ENCODE data around the gene VPS13D.
"Not testable (repeated sequence)": the region's sequence is repeated elsewhere in the genome, so short reads cannot be mapped to it uniquely, and the experiment has no call there.

VPS13D gene

DNA sequence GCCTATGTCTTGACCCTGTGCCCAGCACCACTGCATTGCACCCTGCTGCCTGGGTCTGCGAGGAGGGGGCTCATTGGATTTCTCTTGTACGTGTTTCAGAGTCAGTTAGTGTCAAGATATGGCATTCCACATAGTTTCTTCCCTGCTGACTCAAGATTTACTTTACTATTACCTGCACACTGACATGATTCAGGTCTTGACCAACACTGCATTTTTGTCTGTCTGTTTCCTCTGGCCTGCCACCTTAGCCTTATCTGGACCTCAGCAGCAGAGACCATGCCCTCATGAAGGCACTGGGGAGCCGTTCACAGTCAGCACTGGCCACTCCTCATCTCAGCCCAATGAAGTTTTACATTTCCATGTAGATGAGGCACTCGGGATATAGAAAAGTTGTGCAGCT is 232.8 kb downstream of the VPS13D start:
- DNase-seq (ENCODE audit: extremely low read depth in 1 of 2, low read depth in 1 of 2), result no peak

DNA sequence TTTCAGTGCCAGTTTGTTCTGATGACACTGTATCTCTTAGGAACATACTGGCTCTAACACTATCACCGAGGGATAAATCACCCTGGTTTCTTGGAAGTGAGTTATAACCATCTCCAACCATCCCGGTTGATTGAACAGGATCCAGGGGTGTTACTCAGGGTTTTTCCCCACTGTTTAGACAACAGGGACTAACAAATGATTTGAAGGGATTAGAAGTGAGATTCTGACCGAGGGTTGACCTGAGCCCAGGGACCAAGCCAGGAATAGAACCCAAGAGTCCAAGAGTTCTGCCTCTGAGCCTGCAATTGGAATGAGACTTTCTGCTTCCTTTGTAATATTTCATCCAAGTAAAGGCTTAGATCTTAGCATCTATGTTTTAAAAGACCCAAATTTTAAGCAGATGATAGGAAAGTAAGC is 234.2 kb downstream of the VPS13D start:
- no peak for DNase-seq (ENCODE audit: extremely low read depth in 1 of 2, low read depth in 1 of 2)

DNA sequence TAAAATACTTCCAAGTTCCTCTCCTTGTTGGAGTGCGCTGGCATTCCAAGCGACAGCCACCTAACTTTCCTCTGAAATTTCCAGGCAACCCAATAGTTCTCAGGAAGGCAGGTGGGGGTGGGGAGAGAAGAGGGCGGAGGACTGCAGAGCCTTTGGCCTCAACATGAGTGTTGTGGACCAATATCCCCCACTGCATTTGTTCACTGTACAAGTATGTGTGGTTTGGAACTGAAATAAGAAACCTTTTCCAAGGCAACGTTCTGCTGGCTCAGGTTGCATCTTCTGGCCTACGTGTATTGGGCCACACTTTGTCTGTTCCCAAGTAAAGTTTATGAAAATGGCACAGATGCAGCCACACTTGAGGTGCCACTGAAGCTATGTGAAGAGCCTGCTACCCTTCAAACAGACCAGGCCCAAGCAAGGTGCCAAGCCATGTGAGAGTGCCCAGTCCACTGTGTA is 234.8 kb downstream of the VPS13D start:
- DNase-seq (ENCODE audit: extremely low read depth in 1 of 2, low read depth in 1 of 2), result no peak

DNA sequence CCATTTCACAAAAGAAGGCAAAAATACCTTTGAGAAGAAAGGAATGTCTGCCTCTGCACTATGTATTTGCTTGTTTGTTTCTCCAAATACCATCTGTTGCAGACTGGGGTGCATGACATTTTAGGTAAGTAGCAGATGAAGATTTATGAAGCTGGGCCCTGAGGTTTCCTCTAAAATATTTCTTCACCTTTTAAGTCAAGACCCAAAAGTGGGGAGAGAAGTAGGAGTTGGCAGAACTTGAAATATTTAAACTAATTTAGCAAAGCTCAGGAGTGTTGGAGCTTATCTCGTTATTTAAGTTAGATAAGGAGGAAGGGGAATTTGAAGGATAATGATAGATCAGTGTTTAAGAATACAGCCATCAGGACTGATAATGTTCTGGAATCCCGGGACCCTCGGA is 235.3 kb downstream of the VPS13D start:
- DNase-seq (ENCODE audit: extremely low read depth in 1 of 2, low read depth in 1 of 2), result no peak

DNA sequence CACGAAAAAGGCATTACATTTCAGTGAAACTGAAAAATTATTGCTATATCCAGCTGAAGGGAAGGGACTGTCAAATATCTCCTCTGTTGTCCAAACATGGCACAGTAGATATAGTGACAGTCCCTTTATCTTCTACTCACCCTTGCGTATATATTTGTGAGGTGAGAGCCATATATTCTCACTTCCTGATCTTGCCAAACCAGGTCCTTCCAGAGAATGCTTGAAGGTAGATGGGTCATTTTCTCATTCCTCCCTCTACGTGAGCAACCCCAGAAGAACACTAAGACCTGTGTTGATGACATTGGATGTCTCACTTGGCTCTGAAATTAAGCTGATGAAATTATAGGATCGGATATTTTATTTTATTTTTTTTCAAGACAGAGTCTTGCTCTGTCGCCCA is 237.0 kb downstream of the VPS13D start:
- DNase-seq (ENCODE audit: extremely low read depth in 1 of 2, low read depth in 1 of 2), result no peak

DNA sequence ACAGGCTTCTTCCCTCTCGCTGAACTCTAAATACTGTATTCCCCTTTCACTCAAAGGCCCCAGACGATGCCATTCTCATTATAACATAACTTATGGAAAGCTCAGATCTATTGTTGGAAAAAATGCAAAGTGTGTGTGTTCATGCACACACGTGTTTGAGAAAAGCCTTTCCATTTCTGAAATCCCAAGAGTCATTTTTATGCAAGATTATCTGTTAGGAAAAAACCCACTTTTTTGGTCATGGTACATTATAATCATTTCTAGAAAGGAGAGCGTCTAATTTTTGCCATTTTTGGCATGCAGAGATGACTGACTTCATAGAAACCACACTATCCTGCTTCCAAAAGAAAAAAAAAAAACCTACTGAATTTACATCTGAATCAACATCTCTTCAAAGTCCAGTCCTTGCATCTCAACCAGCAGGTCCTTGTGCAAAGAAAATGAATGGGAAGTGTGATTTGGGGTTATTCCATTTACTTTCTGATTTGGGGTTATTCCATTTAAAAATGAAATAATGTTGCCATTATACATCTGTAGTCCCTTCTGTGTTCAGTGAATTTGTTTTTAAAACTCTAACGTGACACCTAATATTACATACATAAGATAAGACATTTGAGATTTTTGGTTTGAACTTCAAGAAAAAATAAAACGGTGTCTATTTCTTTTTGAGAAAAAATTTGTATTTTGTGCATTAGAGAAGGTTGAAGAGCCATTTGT is 237.9 kb downstream of the VPS13D start:
- DNase-seq (ENCODE audit: extremely low read depth in 1 of 2, low read depth in 1 of 2), result no peak

DNA sequence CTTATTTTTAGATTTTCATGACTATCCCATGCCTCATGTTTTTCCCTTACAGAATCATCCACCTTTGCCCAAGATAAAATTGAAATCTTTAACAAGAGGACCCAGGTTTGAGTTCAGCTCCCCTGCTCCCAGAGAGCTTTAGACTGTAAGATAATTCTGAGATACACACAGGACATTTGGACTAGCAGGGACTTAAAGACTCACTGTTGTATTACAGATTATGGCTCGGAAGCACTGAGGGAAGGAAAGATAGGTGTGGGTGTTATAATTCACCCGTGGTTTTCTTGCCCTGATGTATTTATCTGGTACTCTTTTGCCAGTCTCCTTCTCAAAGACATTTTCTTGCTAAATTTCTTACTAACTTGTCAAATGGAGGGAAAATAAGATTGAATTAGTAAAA is 238.5 kb downstream of the VPS13D start:
- DNase-seq (ENCODE audit: extremely low read depth in 1 of 2, low read depth in 1 of 2), result no peak

DNA sequence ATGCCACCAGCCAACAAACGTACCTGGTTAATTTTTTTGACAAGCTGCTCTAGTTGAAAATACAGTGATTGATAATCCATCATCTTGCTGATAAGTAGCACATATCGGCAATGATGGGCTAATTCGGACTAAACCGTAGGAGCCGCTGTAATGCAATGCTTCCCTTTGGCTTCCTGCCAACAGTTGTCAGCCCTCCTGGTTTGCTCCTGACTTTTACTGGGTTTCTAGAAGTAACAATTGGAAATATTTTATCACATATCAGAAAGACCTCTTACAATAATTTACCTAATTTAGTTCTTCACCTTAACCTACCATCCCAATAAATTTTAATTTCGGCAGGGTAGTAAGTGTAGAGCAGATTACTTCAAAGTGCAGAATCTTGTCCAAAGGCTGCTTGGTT is 239.7 kb downstream of the VPS13D start:
- DNase-seq (ENCODE audit: extremely low read depth in 1 of 2, low read depth in 1 of 2), result no peak

DNA sequence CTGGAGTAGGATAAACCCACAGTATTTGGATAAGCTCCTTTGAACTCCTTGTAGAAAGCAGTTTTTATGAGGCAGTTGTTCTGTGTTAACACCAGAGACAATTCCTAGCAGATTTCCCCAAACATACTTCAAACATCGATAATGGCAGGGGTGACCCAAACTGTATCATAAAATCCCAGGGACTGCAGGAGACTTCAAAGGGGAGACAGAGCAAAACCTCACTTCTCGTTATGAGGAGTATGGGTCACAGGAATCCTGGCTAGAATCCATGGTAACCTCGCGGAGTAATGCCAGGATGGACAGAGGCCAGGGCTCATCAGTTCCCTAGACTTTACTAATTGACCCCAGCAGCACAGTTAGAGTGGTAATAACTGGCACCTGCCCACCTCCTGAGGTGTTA is 240.2 kb downstream of the VPS13D start:
- DNase-seq (ENCODE audit: extremely low read depth in 1 of 2, low read depth in 1 of 2), result no peak

DNA sequence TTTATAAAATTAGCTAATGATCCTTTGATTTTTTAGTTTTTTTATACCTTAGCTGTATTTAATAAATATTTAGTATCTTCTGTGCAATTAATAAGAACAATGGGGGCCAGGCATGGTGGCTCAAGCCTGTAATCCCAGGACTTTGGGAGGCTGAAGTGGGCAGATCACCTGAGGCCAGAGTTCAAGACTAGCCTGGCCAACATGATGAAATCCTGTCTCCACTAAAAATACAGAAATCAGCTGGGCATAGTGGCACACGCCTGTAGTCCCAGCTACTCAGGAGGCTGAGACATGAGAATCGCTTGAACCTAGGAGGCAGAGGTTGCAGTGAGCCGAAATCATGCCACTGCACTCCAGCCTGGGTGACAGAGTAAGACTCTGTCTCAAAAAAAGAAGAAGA is 241.1 kb downstream of the VPS13D start:
- not testable (repeated sequence) for DNase-seq (ENCODE audit: extremely low read depth in 1 of 2, low read depth in 1 of 2)

DNA sequence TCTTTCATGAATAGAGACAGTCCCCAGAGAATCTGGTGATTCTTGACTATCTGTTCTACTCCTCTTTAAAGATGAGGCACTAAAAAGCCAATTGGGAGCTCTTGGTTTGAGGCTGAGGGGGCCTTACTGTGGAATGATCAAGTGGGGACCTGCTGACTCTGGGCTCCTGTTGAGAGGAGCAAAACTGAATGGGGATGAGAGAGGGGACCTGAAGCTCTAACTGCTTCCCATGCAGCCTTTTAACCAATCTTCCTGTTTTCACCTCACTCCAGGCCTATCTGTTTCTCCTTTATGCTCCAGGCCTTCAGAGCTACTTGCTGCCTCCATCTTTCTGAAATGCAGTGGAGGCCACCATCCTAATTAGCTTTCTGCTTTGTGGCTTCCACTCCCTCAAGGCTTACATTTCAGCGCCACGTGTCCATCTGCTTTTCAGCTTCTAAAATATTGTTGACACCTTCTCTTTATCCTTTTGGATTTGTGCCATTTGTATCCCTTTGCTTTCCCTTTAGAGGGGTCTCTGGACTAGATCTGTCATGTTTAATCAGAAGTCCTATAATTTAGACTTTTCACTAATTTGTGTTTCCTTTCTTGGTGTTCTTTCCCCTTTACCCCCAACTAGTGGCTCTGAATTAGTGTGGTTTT is 242.4 kb downstream of the VPS13D start:
- no peak for DNase-seq (ENCODE audit: extremely low read depth in 1 of 2, low read depth in 1 of 2)

DNA sequence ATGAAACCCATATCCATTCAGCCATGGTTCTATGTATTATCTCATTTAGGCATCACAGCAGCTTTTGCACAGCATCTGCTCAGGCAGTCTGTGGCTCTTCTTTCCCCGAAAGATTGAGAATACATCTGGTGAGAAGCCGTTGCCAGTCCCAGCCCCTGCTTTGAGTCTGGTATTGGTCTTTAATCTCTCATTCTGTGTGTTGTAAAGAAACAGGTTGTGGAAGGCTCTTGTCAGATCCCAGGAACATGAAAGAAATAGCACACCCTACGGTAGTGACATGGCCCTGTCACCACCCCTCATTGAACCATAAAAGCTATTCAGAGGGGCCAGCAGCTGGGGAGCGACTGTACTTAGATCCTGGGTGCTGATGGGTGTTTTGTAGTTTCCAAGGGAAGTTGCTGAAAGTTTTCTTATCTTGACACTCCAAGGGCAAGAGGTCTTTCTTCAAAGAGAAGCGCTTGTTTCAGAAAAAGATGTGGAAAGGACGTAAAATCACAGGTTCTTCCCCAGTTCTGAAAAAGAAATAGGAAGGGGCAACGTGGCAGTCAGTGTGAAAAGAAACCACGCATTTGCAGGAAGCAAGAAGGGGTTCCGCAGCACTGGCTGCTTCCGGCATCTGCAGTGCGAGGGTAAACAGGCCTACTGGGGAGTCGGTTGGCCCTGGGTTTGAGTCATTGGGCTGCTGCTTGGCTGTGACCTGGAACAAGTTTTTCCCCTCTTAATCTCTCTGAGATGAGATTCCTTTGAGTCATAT is 243.1 kb downstream of the VPS13D start:
- DNase-seq (ENCODE audit: extremely low read depth in 1 of 2, low read depth in 1 of 2), result peak; percentile 44 to 45

DNA sequence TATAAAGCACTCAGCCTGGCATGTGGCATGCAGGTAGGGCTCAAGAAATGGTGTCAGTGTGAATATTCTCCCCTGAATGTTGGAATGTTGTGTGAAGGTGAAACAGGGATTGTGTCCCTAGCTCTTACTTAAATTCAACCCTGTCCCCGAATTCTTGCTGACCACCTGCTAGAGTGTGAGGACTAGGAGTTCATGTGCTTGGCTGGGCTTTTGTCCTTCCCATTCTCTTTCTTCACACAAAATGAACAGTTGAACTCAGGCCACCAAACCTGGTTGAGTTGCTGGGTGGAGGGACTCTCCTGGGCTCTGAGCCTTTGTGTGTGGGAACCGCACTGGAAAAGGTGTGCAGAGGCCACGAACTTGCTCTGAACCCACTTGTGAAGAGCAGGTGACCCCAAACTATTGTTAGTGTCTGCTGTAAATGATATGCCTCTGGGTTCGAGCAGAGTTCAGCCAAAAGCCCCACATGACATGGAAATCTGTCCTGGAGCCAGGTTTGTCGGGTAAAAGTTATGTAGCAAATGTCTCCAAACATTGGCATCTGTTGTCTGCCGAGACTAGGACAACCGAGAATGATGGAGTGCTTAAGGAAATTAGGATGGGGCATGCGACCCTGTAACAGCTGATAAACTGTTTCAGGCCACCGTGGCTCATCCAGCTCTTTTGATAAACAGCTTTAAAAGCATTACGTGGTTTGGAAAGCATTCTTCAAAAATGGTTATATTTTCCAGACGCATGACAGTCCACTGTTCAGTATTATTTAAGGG is 243.9 kb downstream of the VPS13D start:
- no peak for DNase-seq (ENCODE audit: extremely low read depth in 1 of 2, low read depth in 1 of 2)

DNA sequence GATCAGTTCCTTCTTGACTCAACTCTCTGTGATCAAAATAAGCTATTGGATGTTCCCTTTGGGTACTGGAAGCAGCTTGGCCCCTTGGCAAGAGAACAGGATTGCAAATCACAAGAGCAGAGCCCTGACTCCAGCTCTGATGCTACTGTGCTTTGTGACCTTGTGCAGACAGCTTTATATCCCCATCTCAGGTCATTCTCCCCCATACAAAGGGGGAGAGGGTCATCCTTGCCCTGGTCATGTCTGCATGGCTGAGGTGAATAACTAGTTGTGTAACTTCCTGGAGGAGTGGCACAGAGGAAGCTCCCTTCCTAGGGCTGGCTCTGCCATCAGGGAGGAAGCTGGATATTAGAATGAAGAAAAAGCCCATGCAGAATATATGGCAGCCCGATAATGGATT is 245.3 kb downstream of the VPS13D start:
- DNase-seq (ENCODE audit: extremely low read depth in 1 of 2, low read depth in 1 of 2), result no peak

DNA sequence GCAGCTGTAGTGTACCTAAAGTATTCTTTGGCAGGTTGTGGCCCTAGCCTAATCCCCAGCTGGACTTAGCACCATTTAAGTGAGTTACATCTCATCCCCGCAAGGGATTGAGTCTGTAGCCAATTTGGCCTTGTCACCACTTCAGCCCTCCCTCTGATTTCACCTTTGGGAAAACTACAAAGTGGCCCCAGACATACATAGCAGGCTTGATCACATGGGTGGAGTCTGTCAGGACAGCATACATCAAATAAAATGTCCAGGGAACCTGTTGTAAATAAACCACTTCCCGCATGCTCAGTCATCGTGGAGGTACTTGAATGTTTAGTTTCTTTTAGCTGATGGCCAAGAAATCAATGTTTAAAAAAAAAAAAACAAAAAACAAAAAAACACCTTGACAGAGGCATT is 245.7 kb downstream of the VPS13D start:
- no peak for DNase-seq (ENCODE audit: extremely low read depth in 1 of 2, low read depth in 1 of 2)

DNA sequence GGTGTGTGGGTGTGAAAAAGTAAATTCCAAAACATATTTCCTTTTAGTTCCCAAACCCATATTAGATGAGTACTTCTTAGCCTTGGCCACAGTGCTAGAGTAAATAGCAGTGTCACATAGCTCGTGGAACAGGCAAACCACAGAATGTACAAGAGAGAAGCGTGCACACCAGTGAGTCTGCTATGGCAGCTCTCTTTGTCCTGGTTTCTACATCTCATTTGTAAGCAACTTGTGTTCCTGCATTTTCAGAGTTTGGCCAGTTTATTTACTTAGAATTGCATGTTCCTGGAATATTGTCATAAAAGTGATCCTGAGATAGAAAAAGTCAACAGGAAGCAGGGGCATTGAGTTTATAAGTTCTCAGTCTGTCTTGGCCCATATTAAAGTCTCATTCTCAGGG is 246.1 kb downstream of the VPS13D start:
- DNase-seq (ENCODE audit: extremely low read depth in 1 of 2, low read depth in 1 of 2), result no peak

DNA sequence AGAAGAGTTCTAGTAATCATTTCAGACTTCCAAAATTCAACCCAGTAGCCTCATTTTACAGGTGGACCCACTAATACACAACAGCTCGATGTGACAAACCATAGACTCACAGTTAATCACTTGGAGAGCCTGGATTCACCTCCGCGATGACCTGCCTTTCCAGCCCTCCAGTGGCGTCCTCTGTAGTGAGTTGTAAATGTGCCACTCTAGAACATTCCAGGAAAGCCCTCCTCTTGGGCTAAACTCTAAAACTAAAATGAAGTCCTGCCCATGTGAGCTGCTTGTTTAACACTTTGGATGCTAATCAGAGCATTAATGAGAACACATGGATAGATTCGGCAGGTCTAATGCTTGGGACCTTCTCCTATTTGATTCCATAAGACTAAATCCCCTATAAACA is 247.5 kb downstream of the VPS13D start:
- no peak for DNase-seq (ENCODE audit: extremely low read depth in 1 of 2, low read depth in 1 of 2)

DNA sequence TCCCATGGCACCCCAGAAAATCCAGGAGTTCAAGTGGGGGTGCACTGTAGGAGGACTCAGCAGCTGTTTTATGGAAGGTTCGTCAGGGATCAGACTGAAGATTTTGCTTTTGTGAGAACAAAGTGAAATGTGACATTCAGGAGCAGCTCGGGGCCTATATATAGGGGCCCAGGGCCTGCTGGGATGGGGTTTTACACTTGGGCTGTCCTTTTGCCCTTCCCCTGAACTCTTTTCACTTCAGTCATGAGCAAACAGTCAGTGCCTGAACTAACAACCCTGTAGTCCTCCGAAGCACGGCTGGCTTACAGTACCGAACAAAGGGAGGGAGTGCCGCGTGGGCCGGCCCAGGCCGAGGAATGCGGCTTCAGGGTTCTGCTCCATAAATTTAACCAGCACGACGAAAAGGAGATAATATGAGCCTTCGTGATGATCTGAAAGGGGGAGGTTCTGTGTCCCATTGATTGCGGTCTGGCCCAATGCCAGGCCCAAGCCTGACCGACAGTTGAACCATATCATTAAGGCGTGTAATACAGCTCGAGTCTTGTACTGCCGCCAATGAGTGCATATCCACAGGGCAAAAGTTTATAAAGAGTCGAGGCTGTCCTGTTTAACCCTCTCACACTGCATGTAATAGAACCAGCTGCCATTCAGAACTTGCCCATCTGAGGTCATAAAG is 248.2 kb downstream of the VPS13D start:
- DNase-seq (ENCODE audit: extremely low read depth in 1 of 2, low read depth in 1 of 2), result no peak

DNA sequence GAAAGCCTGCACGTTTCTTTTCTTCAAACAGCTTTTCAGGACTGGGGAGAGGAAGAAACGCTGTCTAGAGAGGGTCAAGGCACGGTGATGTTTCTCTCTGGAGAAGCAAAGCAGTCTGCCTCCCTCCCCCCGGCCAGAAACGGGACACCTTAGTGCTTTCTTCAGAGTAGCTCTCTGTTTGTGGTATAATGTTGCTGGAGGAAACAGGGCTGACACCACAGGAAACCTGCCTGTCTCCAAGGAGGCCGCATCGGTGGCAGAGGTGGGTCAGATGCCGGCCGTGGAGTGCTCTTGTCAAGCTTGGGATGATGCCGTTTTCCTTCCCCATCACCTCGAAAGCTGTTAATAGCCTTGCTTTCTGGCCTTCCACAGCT is 248.8 kb downstream of the VPS13D start:
- peak in 1 of 2 donors; percentile 22 for DNase-seq (ENCODE audit: extremely low read depth in 1 of 2, low read depth in 1 of 2)

DNA sequence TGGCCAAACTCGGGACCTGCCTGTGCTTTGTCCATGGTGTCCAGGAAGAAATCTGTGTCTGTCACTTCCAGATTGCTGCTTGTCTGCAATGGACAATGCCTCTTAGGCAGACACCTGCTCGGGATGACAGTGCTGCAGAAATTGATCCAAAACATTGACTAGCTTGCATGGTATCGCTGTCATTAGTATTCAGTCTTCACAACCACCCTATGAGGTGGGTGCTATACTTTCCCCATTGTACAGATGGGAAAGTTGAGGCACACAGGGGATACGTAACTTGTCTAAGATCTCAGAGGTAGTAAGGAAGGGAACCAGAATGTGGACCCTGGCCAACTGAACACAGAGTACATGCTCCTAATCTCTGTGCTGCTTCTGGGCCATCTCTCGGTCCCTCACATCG is 249.5 kb downstream of the VPS13D start:
- no peak for DNase-seq (ENCODE audit: extremely low read depth in 1 of 2, low read depth in 1 of 2)

DNA sequence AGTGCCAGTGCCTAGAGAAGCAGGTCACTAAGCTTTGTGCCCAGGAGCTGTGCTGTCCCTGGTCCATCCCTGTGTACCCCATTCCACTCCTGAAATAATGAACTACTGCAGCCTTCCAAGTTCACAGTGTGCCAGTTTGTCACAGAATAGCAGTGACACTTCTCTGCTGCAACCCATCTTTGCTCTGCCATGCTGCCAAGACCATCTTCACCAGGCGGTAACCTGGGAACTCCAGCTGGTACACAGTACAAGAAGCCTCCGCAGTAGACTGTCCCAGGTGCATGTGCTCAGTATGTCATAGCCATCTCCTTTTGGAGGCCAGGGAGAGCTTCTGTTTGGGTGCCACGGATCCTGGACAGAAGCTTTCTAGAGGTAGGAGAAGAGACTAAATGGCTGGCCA is 250.2 kb downstream of the VPS13D start:
- no peak for DNase-seq (ENCODE audit: extremely low read depth in 1 of 2, low read depth in 1 of 2)

Measured in activated CD8-positive, alpha-beta memory T cell treated with anti-CD3 and anti-CD28 coated beads for 1 hour (primary cell).